HEK293T (cell line): Measurements from ENCODE around the gene KCNQ1.

ENCODE experiments used
- CTCF ChIA-PET: fragments of 350-600 bp; formaldehyde crosslinking; extraction: SDS; loops from one replicate; lab custom pipeline; 2021; ENCODE audit warnings: antibody characterized with exemption, inconsistent platforms; lab: Yijun Ruan, JAX
- POLR2A ChIA-PET: fragments of 350-600 bp; formaldehyde crosslinking; extraction: SDS; loops from one replicate; lab custom pipeline; 2020; ENCODE audit warnings: antibody characterized with exemption, inconsistent platforms; lab: Yijun Ruan, JAX
- DNase-seq: peaks from one replicate; pipeline ENCODE4 v3.0.0; 2012; ENCODE audit warnings: mixed read lengths; ENCODE audit errors: extremely low spot score
- ARNT ChIP-seq: fragments of 450-650 bp; IDR thresholded peaks from 2 replicates; pipeline ENCODE4 v1.6.1; 2017; ENCODE audit warnings: mild to moderate bottlenecking
- BHLHE40 ChIP-seq: fragments of 450-650 bp; IDR thresholded peaks from 2 replicates; pipeline ENCODE4 v1.6.1; 2016; ENCODE audit warnings: mild to moderate bottlenecking, moderate library complexity, borderline replicate concordance
- CTBP1 ChIP-seq: fragments of 450-650 bp; IDR thresholded peaks from 2 replicates; pipeline ENCODE4 v1.6.1; 2016; ENCODE audit warnings: borderline replicate concordance
- ELF4 ChIP-seq: fragments of 450-650 bp; IDR thresholded peaks from 2 replicates; pipeline ENCODE4 v1.6.1; 2017; ENCODE audit warnings: antibody characterized with exemption
- FOXA1 ChIP-seq: fragments of 450-650 bp; IDR thresholded peaks from 2 replicates; pipeline ENCODE4 v1.6.1; 2016; ENCODE audit warnings: mild to moderate bottlenecking
- FOXK2 ChIP-seq: fragments of 450-650 bp; IDR thresholded peaks from 2 replicates; pipeline ENCODE4 v1.6.1; 2016; ENCODE audit warnings: mild to moderate bottlenecking
- FOXM1 ChIP-seq: fragments of 450-650 bp; IDR thresholded peaks from 2 replicates; pipeline ENCODE4 v1.6.1; 2017; ENCODE audit warnings: mild to moderate bottlenecking, borderline replicate concordance
- HDGF ChIP-seq: fragments of 450-650 bp; IDR thresholded peaks from 2 replicates; pipeline ENCODE4 v1.6.1; 2017; ENCODE audit warnings: antibody characterized with exemption, borderline replicate concordance
- L3MBTL2 ChIP-seq: fragments of 450-650 bp; conservative IDR thresholded peaks from 2 replicates; pipeline ENCODE4 v1.6.1; 2016; ENCODE audit warnings: mild to moderate bottlenecking
- LEF1 ChIP-seq: fragments of 450-650 bp; IDR thresholded peaks from 2 replicates; pipeline ENCODE4 v1.6.1; 2017; ENCODE audit warnings: mild to moderate bottlenecking, borderline replicate concordance
- NFRKB ChIP-seq: fragments of 450-650 bp; IDR thresholded peaks from 2 replicates; pipeline ENCODE4 v1.6.1; 2016; ENCODE audit warnings: mild to moderate bottlenecking, moderate library complexity
- SP1 ChIP-seq: fragments of 450-650 bp; IDR thresholded peaks from 2 replicates; pipeline ENCODE4 v1.6.1; 2017
- SUZ12 ChIP-seq: fragments of 450-650 bp; IDR thresholded peaks from 2 replicates; pipeline ENCODE4 v1.6.1; 2016; ENCODE audit warnings: mild to moderate bottlenecking
- TARDBP ChIP-seq: fragments of 450-650 bp; IDR thresholded peaks from 2 replicates; pipeline ENCODE4 v1.6.1; 2016
- ZNF384 ChIP-seq: fragments of 450-650 bp; IDR thresholded peaks from 2 replicates; pipeline ENCODE4 v1.6.1; 2016
- TF ChIP-seq, protein P1 (sequence below): fragments of 450-650 bp; IDR thresholded peaks from 2 replicates; pipeline ENCODE4 v1.6.1; 2016

Gene KCNQ1

GRCh38 chr11:2770761-2771301 lies 326.0 kb downstream of the KCNQ1 start:
- POLR2A ChIA-PET = no interaction called here
- CTCF ChIA-PET = no interaction called here
- no peak for DNase-seq
- TF ChIP-seq ELF4 = no peak
- no peak for TF ChIP-seq SP1
- no peak for TF ChIP-seq FOXK2
- no peak for TF ChIP-seq HDGF
- no peak for TF ChIP-seq LEF1
- no peak for TF ChIP-seq CTBP1
- no peak for TF ChIP-seq SUZ12
- TF ChIP-seq NFRKB = no peak
- TF ChIP-seq ZNF384 = no peak

DNA sequence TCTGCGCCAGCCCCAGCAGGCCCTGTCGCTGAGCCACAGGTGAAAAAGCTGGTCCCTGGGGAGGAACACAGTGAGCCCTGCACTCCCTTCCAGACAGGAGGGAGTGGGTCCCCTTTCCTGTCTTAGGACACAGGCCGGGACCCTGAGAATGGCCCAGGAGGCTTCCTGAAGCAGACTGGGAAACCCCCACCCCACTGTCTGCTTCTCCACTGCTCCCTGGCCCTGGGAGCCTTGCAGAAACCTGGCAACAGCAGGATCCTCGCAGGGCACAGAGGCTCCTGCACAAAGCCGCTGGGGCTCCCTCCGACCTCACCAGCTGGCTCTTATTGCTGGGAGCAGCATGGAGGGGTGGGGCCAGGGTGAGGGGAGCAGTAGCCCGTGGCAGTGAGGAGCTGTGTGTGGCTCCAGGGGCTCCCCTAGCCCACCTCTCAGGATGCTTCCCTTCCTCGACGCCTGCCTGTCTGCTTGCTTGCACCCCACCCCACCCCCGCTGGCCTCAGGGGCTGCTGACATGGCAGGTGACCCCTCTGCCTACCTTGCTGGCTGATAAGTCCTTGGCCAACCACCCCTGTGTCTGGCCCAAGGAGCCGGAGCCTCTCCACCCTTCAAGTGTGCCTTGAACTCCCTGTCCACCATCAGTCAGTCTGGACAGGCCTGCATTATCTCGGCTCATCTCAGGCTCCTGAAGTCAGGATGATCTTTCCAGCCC lies 327.1 kb downstream of the KCNQ1 start:
- ChIA-PET CTCF (no interaction called here), POLR2A (no interaction called here)
- no peak for DNase-seq
- no peak for TF ChIP-seq SUZ12
- no peak for TF ChIP-seq NFRKB
- no peak for TF ChIP-seq ELF4
- TF ChIP-seq HDGF = no peak
- TF ChIP-seq FOXA1 = no peak

- DNase-seq = no peak
- ChIA-PET CTCF (no interaction called here), POLR2A (no interaction called here)
- TF ChIP-seq FOXA1 (no peak), ARNT (no peak), SUZ12 (no peak), BHLHE40 (no peak), LEF1 (no peak), NFRKB (no peak), SP1 (no peak), L3MBTL2 (no peak), TARDBP (no peak), ELF4 (no peak), FOXM1 (no peak), CTBP1 (no peak), FOXK2 (no peak), HDGF (no peak), ZNF384 (no peak)
- TF ChIP-seq, protein P1, sequence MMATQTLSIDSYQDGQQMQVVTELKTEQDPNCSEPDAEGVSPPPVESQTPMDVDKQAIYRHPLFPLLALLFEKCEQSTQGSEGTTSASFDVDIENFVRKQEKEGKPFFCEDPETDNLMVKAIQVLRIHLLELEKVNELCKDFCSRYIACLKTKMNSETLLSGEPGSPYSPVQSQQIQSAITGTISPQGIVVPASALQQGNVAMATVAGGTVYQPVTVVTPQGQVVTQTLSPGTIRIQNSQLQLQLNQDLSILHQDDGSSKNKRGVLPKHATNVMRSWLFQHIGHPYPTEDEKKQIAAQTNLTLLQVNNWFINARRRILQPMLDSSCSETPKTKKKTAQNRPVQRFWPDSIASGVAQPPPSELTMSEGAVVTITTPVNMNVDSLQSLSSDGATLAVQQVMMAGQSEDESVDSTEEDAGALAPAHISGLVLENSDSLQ = no peak
These were observed 327.8 kb downstream of the KCNQ1 start for GRCh38 chr11:2772544-2773031.

DNA sequence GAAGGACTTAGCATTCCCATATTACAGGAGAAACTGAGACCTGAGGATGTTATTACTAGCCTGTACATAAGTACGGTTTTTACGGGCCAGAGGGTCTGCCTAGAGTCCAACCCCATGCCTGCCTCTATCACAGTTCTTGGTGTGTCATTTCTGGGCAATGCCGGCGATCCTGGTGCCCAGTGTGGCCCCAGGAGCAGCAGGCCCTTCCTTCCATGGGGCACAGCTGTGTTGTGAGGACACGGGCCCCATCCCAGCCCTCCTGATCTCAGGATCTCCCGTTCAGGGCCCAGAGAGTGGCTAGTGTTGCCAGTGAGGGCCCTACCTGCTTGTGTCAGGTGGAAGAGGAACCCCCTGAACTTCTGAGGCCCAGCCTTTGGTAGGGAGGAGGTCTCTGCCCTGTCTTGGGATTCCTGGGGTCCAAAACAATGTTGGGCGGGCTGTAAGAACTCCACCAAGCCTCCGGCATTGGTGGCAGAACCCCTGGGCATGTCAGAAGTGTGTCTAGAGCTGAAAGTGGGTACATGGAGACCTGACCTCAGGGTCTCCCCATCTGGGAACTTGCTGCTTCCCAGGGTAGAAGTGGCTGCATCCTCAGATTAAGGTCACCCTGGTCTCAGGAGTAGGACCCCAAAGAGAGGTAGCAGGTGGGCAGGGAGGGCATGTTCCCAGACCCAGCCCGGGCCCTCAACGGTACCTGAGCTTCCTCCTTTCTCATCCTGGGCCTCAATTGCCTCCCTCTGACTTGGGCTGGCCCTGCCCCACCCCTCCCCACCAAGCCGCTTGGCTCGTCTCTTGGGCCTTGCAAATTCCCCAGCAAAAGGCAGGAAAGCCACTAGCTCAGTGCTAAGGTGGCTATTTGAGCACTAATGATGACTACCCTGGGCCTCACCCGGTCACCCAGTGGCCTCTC lies 329.6 kb downstream of the KCNQ1 start:
- TF ChIP-seq CTBP1 (no peak), ELF4 (no peak), SUZ12 (no peak), HDGF (no peak), L3MBTL2 (no peak)
- TF ChIP-seq, protein P1 = no peak
- CTCF ChIA-PET = no interaction called here
- POLR2A ChIA-PET = no interaction called here
- no peak for DNase-seq

GRCh38 chr11:2775083-2775625 lies 330.3 kb downstream of the KCNQ1 start:
- TF ChIP-seq CTBP1 (no peak), ELF4 (no peak), ARNT (no peak), HDGF (no peak), SUZ12 (no peak), SP1 (no peak), FOXA1 (no peak), L3MBTL2 (no peak), TARDBP (no peak), ZNF384 (no peak)
- TF ChIP-seq, protein P1 = no peak
- CTCF ChIA-PET = interaction anchor here (0.7 kb wide), 1 partner anchor 128 kb away, joined by 3 read pairs; no protein-coding TSS in a partner anchor
- POLR2A ChIA-PET = no interaction called here
- DNase-seq = no peak
